GM18873 (cell line): ENCODE data around the gene CRYGC.
"Not testable (repeated sequence)": the region's sequence is repeated elsewhere in the genome, so short reads cannot be mapped to it uniquely, and the experiment has no call there.

Experiments
- ATAC-seq: cut with Tn5 transposase; IDR thresholded peaks from one replicate; pipeline ENCODE4 v1.9.1; 2021; ENCODE audit warnings: mild to moderate bottlenecking, moderate library complexity, moderate number of reproducible peaks; ENCODE audit not compliant: unreplicated experiment, low FRiP score

CRYGC gene

GRCh38 chr2:208139447-208139846 is 9.8 kb upstream of the CRYGC start:
- no peak for ATAC-seq

- ATAC-seq, result not testable (repeated sequence)
Measured at GRCh38 chr2:208138334-208138733, 8.7 kb upstream of the CRYGC start.

- ATAC-seq, result no peak
Measured at GRCh38 chr2:208136716-208137094, 7.1 kb upstream of the CRYGC start.

- no peak for ATAC-seq
Measured at GRCh38 chr2:208135794-208136715, 6.4 kb upstream of the CRYGC start.

- ATAC-seq, result no peak
Measured at GRCh38 chr2:208134928-208135586, 5.4 kb upstream of the CRYGC start.

GRCh38 chr2:208130712-208131110 is 1.1 kb upstream of the CRYGC start:
- no peak for ATAC-seq

GRCh38 chr2:208128136-208128535 is 1.5 kb downstream of the CRYGC start:
- ATAC-seq, result no peak

- ATAC-seq, result no peak
Measured at GRCh38 chr2:208127090-208127489, 2.5 kb downstream of the CRYGC start.

- no peak for ATAC-seq
Measured at GRCh38 chr2:208125251-208125650, 4.4 kb downstream of the CRYGC start.

GRCh38 chr2:208124013-208124715 is 5.5 kb downstream of the CRYGC start, which contains the start of gene CRYGD:
CRYGD (minus strand) TSS chr2:208124524; CDS start chr2:208124473, 51 bp downstream.
- not testable (repeated sequence) for ATAC-seq

GRCh38 chr2:208122248-208122647 is 7.4 kb downstream of the CRYGC start:
- ATAC-seq, result no peak

- ATAC-seq, result no peak
Measured at GRCh38 chr2:208118918-208119317, 10.7 kb downstream of the CRYGC start.

GRCh38 chr2:208117390-208117789 is 12.2 kb downstream of the CRYGC start:
- ATAC-seq, result not testable (repeated sequence)

- ATAC-seq, result no peak
Measured at GRCh38 chr2:208112969-208113368, 16.7 kb downstream of the CRYGC start.

- ATAC-seq, result not testable (repeated sequence)
Measured at GRCh38 chr2:208112273-208112745, 17.3 kb downstream of the CRYGC start.

- no peak for ATAC-seq
Measured at GRCh38 chr2:208103616-208104015, 26.0 kb downstream of the CRYGC start.

GRCh38 chr2:208101716-208102631 is 27.7 kb downstream of the CRYGC start:
- no peak for ATAC-seq

GRCh38 chr2:208099682-208100470 is 29.8 kb downstream of the CRYGC start:
- no peak for ATAC-seq

GRCh38 chr2:208098701-208099100 is 30.9 kb downstream of the CRYGC start:
- not testable (repeated sequence) for ATAC-seq
